Fibroblast of the conjunctiva (primary cell): Measurements from ENCODE around the gene HPCAL1.
"Not testable (repeated sequence)": the region's sequence is repeated elsewhere in the genome, so short reads cannot be mapped to it uniquely, and the experiment has no call there.

Source experiments
- DNase-seq: peaks from one replicate; pipeline ENCODE4 v3.0.0-alpha.2; 2010; ENCODE audit warnings: low read depth

Gene HPCAL1

DNA sequence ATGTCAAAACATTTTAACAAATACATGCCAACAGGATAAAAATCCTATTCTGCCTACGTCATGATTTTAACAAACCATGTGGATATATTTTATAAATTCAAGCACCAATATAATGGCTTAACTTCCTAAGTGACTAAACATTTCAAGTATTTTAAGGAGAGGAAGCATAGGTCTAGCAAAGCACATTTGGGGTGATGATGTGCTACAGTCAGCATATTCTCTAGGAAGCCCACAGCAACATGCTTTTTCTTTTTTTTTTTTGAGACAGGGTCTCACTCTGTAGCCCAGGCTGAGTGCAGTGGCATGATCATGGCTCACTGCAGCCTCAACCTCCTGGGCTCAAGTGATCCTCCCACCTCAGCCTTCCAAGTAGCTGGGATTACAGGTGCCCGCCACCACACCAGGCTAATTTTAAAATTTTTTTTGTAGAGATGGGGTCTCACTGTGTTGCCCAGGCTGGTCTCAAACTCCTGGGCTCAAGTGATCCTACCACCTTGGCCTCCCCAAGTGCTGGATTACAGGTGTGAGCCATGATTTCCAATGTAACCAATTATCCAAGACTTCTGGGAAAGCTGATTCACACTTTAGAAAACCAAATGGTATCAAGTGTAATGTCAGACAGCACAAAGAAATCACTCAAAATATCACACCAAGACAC lies 139.9 kb downstream of the HPCAL1 start:
- not testable (repeated sequence) for DNase-seq

DNA sequence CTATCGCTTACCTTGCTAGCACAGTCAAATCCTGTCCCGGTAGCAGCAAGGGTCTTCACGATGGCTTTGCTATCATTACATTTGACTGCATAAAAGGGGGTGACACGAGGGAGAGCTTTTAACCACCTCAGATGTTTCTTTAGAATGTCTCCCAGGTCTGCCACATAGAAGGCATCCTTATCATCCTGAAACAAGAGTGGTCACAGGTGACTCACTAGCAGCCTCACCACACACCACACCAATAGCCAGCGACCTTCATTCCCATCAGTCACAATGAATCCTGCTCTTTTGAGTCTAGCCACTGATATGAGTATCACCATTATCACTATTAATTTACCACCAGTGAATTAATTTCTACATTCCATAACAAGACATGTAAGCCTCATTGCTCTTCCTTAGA lies 141.8 kb downstream of the HPCAL1 start:
- no peak for DNase-seq

DNA sequence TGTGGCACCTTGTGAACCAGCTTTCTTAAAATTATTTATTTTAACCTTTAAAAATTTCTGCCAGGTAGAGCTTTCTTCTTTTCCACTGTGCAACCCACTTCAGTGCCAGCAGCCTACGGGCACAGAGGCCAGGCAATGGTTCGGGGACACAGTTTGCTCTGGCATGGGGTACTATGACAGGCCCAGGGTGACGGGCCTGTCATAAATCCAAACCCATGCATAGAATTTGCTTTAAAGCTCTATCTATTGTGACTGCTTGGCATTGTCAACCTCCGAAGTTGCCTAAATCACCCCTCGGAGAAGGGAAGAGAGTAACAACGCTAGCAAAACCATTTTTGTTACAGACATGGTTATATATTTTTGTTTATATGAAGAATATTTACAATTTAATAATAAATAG lies 143.9 kb downstream of the HPCAL1 start:
- DNase-seq = no peak

DNA sequence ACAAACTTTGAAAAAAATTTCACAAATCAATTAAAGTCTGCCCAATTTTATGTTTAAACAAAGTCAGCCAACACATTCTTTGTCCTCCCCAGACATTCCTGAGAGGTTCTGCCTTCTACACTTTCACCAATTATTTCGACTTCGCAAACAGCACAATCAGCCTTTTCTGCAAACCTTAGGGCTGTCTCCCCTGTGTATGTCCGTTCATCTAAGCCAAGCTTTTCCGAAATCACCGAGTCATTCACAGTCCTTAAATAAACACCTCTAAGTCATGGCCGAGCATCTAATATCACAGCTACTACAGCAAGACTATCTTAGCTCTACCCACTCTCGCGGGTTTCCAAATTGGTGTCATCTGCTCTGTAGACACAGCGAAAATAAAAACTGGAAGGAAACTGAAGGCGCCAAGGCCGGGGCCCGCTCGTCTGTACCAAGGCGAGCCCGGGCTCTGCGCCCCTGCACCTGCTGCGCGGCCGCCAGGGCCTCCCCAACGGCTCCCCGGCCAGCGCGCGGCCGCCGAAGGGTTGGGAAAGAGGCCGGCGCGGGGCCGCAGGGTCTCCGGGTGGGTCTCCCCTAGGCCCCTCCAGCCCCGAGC lies 144.7 kb downstream of the HPCAL1 start:
- no peak for DNase-seq

DNA sequence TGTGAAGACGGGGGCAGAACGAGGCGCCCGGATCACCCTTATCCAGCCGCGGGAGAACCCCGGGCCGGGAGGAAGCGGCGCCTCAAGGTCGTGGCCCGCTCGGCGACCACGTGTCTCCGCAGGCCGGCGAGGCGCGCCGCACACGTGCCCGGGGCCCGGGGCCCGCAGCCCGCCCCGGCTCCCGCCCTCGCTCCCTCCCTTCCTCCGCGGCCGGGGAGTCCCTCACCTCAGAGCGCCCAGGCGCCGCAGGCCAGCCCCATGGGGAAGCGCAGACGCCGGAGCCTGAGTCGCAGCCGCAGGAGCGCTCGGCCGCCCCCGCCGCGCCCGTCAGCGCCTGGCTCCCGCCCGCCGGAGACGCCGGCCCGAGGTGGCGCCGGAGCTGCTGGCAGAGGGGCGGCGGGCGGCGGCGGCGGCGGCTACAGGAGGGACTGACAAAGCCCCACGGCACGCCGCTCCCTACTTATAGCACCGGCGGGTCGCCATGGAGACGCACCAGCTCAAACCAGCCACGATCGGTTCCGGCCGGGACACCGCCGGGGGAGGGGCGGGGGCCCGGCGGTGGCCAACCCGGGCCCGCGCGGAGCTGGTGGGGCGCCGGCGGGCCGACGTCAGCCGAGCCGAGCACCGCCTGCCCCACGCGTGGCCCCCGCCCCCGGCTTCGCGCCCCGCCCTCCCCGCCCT lies 145.3 kb downstream of the HPCAL1 start, which contains the start of gene ODC1:
Gene ODC1, minus strand, starts transcription at position 433 of the 681 bp plus-strand sequence. CDS start 3,295 bp downstream, outside the sequence.
- peak; percentile 93 for DNase-seq

DNA sequence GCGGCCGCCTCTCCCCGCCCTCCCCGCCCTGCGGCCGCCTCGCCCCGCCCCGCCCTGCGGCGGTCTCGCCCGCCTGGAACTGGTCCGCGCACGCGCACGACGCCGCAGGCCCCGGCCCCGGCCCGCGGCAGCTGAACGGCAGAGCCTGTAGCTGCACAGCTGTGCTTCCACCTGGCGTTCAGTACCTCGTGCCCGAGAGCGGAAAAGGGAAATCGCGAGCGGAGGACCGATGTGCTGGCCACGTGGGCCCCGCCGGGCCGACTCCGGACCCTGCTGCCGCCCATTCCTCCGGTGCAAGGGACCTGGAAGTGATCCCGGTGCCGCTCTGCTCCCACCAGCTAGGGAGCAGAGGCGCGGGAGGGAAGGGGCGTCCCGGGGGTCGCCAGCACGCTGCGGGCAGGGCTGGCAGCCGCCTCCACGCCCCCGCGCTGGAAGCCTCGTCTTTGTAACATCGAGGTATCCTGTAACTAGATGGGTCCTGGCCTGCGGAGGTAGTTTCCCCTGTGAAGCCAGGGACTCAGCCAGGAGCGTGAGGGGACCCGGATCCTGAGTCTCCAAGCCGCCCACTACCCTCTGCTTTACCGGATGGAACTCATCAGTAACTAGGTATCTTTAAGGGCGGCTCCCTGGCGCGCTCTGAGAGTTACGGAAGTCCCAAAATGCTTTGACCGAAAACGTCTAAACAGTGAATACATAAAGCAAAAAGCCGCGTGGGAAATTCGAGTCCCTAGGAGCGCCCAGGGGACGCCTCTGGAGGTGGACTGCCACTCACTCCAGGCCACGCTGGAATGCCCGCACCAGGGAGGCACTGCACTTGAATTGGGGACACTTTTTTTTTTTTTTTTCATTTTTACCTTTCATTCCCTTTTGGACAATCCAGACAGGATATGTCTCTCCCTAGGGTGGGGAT lies 146.1 kb downstream of the HPCAL1 start:
- DNase-seq = peak; percentile 68

DNA sequence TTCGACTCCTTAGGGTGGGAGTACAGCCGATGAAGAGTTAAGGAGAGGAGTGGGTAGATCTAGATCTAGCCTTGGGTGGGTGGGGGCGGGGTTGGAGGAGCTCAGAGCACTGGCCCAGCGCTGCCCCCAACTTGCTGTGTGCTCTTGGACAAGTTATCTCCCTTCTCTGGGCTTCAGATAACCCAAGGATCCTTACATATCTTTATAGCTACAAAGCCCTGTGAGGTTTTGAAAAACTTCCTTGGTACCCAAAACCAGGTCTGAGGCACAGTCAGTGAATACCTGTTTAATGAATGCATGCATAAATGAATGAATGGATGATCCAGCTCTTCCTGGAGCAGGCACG lies 146.8 kb downstream of the HPCAL1 start:
- no peak for DNase-seq

DNA sequence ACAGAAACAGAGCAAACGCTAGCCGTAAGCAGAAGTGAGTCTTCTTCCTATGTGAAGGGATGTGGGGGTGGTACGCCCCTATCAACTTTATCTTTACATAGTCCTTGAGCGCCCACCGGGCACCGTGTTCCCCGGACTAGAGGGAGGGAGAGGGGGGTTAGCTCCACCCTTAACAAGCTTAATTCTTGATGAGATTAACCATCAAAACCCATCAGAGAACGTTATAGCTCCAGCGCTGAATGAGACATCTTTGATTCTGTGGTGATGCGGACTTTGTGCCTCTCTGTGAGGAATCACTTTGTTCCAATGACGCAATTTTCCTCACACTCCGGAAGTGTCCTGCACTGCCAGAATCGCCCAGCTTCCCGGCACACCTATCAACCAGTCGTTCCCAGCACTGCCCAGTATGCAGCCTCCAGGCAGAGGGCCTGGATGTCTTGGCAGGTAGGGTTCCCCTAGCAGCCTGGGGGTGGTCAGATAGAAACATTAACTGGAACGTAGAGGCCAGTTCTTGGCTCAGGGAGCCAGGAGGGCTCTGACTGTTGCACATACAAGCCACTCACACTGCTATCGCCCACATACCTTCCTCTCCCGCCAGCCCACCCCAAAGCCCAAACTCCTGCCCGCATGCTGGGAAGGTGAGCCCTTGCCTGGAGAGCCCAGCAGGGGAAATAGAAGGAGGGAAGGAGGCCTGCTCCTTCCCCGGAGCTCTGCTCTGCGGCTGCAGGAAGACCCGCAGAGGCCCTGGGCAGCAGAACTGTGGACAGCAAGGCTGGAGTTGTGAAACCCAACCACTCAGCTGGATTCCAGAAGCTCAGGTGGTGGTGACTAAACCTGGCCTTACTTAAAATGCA lies 147.4 kb downstream of the HPCAL1 start:
- DNase-seq = no peak

DNA sequence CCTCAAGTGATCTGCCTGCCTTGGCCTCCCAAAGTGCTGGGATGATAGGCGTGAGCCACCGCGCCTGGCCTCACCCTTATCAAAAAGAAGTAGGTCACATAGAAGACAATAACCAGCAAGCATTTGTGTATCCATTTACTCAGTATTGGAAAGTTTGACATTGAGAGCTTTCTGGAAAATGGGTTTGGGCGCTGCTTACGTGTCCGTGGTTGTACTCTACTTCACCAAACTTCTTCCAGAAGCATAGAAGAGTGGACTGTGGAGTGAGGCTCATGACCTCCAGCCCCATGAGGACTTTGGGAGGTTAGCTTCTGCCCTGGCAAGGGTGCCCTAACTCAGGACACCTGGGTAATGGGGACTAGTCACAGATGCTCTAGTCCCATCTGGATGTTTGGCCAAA lies 149.1 kb downstream of the HPCAL1 start:
- no peak for DNase-seq

DNA sequence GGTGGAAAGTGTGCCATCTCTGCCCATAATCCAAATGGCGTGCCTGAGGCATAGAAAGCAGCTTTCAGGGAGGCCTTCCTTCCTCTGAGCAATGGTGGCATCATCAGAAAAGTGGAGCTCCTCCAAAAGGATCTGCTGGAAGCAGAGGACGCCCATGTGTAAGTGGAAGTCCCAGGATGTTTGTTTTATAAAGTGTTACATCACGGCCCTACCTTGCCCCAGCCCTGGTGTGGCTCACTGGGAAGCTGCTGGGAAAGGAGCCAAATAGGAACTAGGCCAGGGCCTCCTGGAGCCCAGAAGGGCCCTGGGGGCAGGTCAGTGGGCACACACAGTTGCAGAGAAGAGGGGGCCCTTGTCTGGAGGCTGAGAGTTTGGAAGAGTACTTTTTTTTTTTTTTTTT lies 149.6 kb downstream of the HPCAL1 start:
- DNase-seq = peak; percentile 31

DNA sequence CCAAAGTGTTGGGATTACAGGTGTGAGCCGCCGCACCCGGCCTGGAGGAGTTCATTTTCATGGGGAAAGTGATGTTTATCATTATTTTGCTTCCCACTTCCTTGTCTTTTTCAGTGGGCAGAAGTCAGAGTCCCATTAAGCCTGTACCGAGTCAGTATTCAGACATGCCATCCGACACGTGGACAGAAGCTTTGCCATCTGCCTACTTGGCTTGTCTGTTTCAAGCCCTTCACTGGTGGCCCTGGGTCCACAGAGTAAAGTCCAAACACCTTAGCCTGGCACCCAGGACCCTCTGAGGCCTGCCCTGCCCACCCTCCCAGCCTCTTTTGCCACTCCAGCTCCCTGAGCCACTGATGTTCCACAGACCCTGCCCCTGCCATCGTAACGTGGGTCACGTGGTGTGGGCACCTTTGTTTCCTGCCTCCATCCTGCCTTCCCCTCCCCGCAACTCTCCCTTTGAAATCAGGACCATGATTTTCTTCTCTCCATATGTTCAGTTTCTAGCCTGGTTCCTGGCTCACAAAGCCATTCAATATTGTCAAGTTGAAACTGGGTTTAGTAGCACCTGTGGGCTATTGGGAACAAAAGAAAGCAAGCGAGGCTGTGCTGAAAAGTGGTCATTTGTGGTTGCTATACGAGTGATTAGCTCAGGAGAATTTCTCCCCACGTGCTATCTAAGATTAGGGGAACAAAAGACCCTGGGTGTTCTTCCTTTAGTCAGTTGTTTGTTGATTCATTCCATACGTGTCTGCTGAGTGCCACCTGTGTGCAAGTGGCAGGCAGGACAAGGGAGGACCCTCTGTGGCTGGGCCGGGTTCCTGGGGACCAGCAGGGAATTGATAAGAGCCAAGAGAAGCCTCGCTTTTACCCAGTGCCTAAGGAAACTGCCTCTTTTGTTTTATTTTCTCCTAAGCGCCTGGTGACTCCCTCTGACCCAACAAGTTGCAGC lies 150.5 kb downstream of the HPCAL1 start:
- DNase-seq = no peak

DNA sequence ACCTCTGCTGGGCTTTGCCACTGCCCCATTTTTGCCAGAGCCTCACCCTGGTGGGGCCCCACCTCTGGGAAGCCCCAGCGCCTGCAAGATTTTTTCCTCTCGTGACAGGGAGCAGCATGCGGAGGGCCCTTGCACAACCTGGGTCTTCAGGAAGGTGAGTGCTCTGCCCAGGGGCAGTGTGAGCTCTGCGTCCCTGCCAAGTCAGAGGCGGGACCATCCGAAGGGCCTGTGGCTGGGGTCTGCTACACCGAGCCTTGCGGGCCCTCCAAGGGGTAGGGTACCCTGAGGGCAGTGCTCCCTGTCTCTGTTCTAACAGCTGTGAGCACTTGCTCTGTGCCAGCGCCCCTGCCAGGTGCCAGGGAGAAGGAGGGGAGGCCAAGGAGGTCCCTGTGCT lies 151.2 kb downstream of the HPCAL1 start:
- no peak for DNase-seq

DNA sequence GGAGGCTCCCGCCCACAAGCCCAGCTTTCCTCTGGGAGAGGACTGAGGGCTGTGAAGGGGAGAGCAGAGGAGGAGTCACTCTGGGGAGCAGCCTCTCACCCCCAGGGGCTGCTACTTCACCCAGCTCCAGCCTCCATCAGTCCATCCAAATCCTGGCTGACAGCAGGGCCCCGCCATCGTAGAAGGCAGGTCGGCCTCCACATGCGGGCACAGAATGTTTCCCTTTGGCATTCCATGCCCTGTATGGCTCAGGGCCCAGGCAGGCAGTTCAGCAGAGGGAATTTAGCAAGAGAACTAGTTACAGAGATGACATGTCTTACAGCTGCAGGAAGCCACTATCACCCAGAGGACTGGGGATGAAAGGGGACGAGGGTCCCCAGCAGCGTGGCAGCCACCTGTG lies 151.8 kb downstream of the HPCAL1 start:
- DNase-seq = no peak

DNA sequence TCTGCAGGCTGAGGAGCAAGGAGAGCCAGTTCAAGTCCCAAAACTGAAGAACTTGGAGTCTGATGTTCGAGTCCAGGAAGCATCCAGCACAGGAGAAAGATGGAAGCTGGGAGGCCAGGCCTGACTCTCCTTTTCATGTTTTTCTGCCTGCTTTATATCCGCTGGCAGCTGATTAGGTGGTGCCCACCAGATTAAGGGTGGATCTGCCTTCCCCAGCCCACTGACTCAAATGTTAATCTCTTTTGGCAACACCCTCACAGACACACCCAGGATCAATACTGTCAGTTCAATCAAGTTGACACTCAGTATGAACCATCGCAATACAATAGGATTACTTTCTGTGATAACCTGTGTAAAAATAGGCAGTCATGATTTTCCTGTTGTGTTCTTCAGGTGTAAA lies 154.5 kb downstream of the HPCAL1 start:
- DNase-seq = not testable (repeated sequence)

DNA sequence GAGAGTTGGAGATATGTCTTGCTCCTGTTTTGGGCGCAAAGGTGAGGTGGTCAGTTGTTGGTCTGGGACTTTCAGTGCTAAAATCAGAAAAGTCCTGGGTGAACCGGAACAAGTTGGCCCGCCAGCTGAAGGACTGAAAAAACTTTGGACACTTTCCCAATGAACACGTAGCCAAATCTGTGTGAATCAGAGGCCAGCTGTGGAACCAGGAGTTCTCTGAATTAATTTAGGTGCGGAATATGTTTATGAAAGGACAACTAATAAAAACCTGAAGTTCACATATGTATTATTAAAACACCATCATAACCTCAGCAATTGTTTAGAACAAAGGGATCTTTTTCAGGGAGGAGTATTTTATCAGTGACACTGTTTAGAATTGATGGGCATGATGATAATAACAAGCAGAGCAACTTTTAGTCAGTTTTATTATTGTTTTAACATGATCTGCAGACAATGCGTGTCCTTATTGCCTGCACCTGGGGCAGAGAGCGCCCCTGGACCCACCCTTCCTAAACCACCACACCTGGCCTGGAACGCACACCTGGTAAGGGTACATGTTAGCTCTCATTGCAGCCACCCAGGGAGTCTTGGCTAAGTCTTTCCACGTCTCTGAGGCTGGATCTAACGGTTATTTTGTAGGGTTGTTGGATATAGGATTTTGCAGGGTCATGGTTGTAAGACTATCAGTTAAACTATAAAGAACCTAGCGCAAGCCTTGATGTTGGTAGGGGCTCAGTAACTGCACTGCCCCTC lies 155.3 kb downstream of the HPCAL1 start:
- no peak for DNase-seq

DNA sequence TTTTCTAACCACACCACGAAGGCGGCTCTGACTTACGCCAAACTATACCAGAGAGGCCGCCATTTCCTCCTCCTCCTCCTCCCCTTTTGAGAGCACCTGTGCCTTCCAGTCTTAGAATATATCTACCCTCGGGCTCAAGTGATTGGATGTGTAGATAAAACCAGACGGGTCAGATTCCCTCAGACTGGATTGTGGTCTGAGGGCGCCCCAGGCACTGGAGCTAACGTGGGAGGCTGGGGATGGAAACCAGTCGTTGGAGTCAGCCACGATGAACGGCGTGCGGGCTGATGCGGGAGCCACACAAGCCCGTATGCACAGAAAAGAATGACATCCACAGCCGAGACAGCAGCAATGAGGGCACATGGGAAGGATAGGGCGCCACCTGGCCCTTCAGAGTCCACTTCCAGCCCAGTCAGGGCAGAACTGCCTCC lies 157.7 kb downstream of the HPCAL1 start:
- no peak for DNase-seq

DNA sequence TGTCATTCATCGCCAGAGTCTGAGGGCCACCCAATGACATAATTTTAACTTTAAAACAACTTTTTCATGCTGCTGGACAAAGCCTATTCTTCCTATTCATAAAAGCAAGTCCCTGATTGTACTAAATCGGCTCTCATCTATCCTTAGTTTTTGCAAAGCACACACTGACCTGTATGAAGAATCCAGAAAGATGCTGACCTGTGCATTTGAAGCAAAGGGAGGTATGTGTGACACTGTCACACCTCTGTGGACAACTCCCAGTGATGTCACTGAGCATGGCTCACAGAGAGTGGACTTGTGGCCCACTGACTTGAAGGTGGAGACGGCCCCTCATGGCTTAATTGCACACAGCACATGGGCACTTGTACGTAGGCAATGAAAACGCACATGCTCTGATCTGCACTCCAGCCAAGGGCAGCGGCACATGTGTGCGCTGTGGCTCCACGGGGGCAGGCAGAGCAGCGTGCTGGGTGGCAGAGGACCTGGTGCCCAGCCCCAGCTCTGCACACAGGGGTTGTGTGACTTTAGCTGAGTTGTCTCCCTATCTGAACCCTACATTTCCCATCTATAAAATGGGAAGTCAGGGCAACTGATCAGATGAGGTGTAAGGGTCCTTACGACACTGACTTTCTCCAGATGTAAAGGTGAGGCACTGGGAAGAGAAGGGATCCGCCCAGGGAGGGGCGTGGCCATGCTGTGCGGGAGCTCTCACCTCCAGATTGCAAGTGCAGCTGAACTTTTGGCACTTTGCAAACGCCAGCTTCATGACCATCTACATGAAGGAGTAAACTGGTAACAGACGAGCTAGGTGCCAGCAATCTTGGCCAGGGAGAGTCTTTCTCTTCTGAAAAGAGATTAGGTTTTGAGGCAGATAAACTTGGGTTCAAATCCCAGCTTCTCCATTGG lies 159.7 kb downstream of the HPCAL1 start:
- no peak for DNase-seq

DNA sequence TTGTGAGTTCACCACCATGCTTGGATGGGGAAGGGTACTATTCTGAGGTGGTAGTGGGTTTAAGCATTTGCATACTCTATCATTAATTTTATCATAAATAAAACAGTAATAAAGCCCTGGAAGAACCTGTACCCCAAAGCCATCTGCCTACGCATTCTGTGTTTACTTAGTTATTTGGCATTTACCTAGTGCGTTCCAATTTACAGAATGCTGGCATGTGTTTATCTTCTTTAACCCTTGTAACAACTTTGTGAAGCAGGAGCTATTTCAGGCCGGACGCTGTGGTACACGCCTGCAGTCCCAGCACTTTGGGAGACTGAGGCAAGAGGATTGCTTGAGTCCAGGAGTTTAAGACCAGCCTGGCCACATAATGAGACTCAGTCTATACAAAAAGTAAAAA lies 163.2 kb downstream of the HPCAL1 start:
- DNase-seq = no peak

DNA sequence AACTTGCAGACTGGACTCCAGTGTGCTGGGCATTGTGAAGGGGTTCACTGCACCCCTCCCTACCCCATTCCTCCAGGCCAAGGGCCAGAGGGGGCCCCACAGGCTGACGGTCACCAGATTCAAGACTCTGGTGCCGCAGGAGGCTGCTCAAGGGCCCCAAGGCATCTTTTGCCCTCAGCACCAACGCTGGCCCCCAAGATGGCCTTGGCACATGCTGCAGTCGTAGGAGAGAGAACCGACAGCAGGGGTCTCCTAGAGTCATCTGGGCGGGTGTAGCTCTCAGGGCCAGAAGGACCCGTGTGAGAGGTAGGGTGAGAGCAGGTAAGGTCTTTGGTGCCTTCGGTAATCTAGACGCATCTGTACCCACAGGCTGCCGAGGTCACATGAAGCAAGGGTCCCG lies 164.1 kb downstream of the HPCAL1 start:
- no peak for DNase-seq
